HepG2 (cell line): Measurements from ENCODE around the gene ATG9A. TPM values are rescaled to one million over a fixed set of nuclear protein-coding genes. Genes with fewer than 3 reads are reported as not detected.

ENCODE experiments used
- ATF1 ChIP-seq: IDR thresholded peaks from 2 replicates; pipeline ENCODE4 v1.6.1; 2016; ENCODE audit warnings: mild to moderate bottlenecking, control low read depth
- FOXA1 ChIP-seq, 2 experiments: fragments of 450-650 bp in 1 of 2; sonication (generic) in 1 of 2; formaldehyde crosslinking in 1 of 2; IDR thresholded peaks; 2 replicates each; pipeline versions ENCODE4 v1.4.0 to v1.6.1; 2016 to 2020; ENCODE audit warnings: missing genetic modification reagents in 1 of 2
- FOXJ3 ChIP-seq: sonication (generic); formaldehyde crosslinking; IDR thresholded peaks from 2 replicates; pipeline ENCODE4 v1.4.0; 2020; ENCODE audit warnings: missing genetic modification reagents, mild to moderate bottlenecking, borderline replicate concordance
- HOXA7 ChIP-seq: sonication (generic); formaldehyde crosslinking; IDR thresholded peaks from 2 replicates; pipeline ENCODE4 v1.8.1; 2022; ENCODE audit warnings: mild to moderate bottlenecking, missing genetic modification reagents, moderate library complexity
- KDM5B ChIP-seq: sonication (generic); formaldehyde crosslinking; IDR thresholded peaks from 2 replicates; pipeline ENCODE4 v1.4.0; 2020; ENCODE audit warnings: missing genetic modification reagents, mild to moderate bottlenecking, borderline replicate concordance
- KDM6A ChIP-seq: IDR thresholded peaks from 2 replicates; pipeline ENCODE4 v1.6.1; 2016; ENCODE audit warnings: low read depth
- NFIB ChIP-seq: sonication (generic); formaldehyde crosslinking; IDR thresholded peaks from 2 replicates; pipeline ENCODE4 v1.9.0; 2021; ENCODE audit warnings: missing genetic modification reagents, mild to moderate bottlenecking, borderline replicate concordance
- SMARCE1 ChIP-seq: fragments of 450-650 bp; IDR thresholded peaks from 2 replicates; pipeline ENCODE4 v1.6.1; 2017; ENCODE audit warnings: borderline replicate concordance
- SNAPC4 ChIP-seq: sonication (generic); formaldehyde crosslinking; IDR thresholded peaks from 2 replicates; pipeline ENCODE4 v1.4.0; 2020; ENCODE audit warnings: mild to moderate bottlenecking, missing genetic modification reagents
- TGIF2 ChIP-seq: IDR thresholded peaks from 2 replicates; pipeline ENCODE4 v1.6.1; 2016; ENCODE audit warnings: control low read depth, missing compliant biosample characterization
- TP53 ChIP-seq: sonication (generic); formaldehyde crosslinking; conservative IDR thresholded peaks from 2 replicates; pipeline ENCODE4 v1.4.0; 2020; ENCODE audit warnings: missing genetic modification reagents
- ZBTB42 ChIP-seq: sonication (generic); formaldehyde crosslinking; IDR thresholded peaks from 2 replicates; pipeline ENCODE4 v1.5.0; 2020; ENCODE audit warnings: mild to moderate bottlenecking, missing genetic modification reagents
- ZFP1 ChIP-seq: IDR thresholded peaks from 2 replicates; pipeline ENCODE4 v1.6.1; 2016
- ZFX ChIP-seq: sonication (generic); formaldehyde crosslinking; IDR thresholded peaks from 2 replicates; pipeline ENCODE4 v1.4.0; 2020; ENCODE audit warnings: mild to moderate bottlenecking, low read depth, missing genetic modification reagents, moderate library complexity
- ZNF329 ChIP-seq: sonication (generic); formaldehyde crosslinking; IDR thresholded peaks from 2 replicates; pipeline ENCODE4 v1.9.0; 2021; ENCODE audit warnings: low read depth, mild to moderate bottlenecking, missing genetic modification reagents
- ZNF34 ChIP-seq: sonication (generic); formaldehyde crosslinking; IDR thresholded peaks from 2 replicates; pipeline ENCODE4 v1.4.0; 2020; ENCODE audit warnings: mild to moderate bottlenecking, missing genetic modification reagents, borderline replicate concordance
- ZNF549 ChIP-seq: sonication (generic); formaldehyde crosslinking; IDR thresholded peaks from 2 replicates; pipeline ENCODE4 v1.5.0; 2020; ENCODE audit warnings: missing genetic modification reagents
- ZNF775 ChIP-seq: sonication (generic); formaldehyde crosslinking; IDR thresholded peaks from 2 replicates; pipeline ENCODE4 v1.4.0; 2020; ENCODE audit warnings: missing genetic modification reagents, mild to moderate bottlenecking, moderate library complexity, borderline replicate concordance
- ZNF781 ChIP-seq: sonication (generic); formaldehyde crosslinking; IDR thresholded peaks from 2 replicates; pipeline ENCODE4 v1.5.1; 2020; ENCODE audit warnings: borderline replicate concordance, mild to moderate bottlenecking, missing genetic modification reagents; ENCODE audit errors: not compliant biosample characterization
- ZNF878 ChIP-seq: sonication (generic); formaldehyde crosslinking; IDR thresholded peaks from 2 replicates; pipeline ENCODE4 v1.8.1; 2023; ENCODE audit warnings: mild to moderate bottlenecking, missing genetic modification reagents, moderate library complexity
- polyA plus RNA-seq, 8 experiments: library from polyadenylated mRNA; depleted of rRNA in 3 of 8; stranded (reverse) in 7 of 8; unstranded in 1 of 8; fragments of >200 nt; fragmentation: Illumina TruSeq in 4 of 8; extraction: Trizol in 4 of 8; gene quantifications; 2 replicates each; pipeline versions ENCODE4 v1.2.1 to v1.2.3, GENCODE V29; 2011 to 2016; ENCODE audit warnings: low read depth in 4 of 8, missing spikeins in 1 of 8, mixed read lengths in 1 of 8; ENCODE audit not compliant: insufficient read depth in 1 of 8
- total RNA-seq, 5 experiments: library from RNA; depleted of rRNA; stranded (reverse); fragments of >200 nt; fragmentation: Illumina TruSeq; extraction: Trizol; gene quantifications; 2 replicates each; pipeline ENCODE4 v1.2.3, GENCODE V29; 2016; ENCODE audit warnings: low read depth in 1 of 5
- TF ChIP-seq, protein P1 (sequence below): sonication (generic); formaldehyde crosslinking; IDR thresholded peaks from 2 replicates; pipeline ENCODE4 v1.8.0; 2022; ENCODE audit warnings: missing genetic modification reagents, low read depth, mild to moderate bottlenecking, borderline replicate concordance
- TF ChIP-seq, protein P2 (sequence below): sonication (generic); formaldehyde crosslinking; IDR thresholded peaks from 2 replicates; pipeline ENCODE4 v1.8.1; 2023; ENCODE audit warnings: mild to moderate bottlenecking, missing genetic modification reagents
- TF ChIP-seq, protein P3 (sequence below): fragments of 450-650 bp; IDR thresholded peaks from 2 replicates; pipeline ENCODE4 v1.6.1; 2016

ATG9A gene
- total and polyA plus RNA-seq, 2 of the 13 experiments (the other 11 are each of a cell fraction or from before 2014, with no cell fraction given) = 35.0 to 131 TPM

DNA sequence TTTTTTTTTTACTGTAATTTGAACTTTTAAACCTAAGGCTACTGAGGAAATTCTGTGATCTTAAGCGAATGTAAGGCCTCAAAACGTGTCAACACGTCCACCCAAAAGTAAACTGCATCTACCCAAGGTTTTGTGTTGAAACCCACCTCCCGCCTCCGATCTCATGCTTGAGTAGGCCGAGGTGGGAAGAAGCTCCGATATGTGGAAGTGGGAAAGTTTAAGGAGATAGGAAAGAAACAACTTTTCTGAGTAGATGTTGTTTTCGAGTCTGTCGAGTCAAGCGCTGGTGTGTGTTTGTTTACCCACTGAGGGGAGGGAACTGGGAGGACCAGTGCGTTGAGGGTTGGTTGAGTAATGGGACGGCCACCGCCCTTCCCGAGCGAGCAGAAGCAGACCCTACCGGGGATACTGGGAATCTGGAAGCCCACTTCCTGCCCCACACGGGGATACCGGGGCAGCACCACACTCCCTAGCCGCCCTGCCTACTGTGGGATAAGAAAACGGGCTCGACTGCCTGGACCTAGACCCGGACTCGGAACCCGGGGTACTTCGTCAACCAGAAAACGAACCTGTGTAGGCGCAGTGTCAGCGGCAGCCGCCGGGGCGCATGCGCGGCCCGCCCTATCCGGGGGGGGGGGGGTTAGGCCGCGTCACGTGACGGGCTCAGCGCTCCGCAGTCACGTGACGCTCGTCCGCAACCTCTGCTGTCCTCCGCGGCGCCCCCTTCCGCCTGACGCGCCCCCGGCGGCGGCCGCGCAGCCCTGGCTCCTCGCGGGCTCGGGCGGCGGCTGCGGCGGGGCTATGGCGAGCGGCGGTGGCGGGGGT lies 51.7 kb downstream of the ATG9A start, which contains the start of gene RETREG2 (continued):
- no peak for TF ChIP-seq KDM6A (CRISPR knock-in tag)
- TF ChIP-seq, protein P1, sequence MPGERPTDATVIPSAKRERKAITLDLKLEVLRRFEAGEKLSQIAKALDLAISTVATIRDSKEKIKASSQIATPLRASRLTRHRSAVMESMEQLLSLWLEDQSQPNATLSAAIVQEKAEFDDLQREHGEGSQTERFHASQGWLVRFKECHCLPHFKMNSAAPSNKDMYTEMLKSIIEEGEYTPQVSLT (CRISPR knock-in tag) = no peak
- no peak for TF ChIP-seq SMARCE1
- TF ChIP-seq ZBTB42 (CRISPR knock-in tag) = peak; percentile 70; the same call in 1 of the 2 replicates
- TF ChIP-seq ATF1 (CRISPR knock-in tag) = no peak
- peak; percentile 63; the same call in 1 of the 2 replicates for TF ChIP-seq FOXJ3 (CRISPR knock-in tag)
- no peak for TF ChIP-seq NFIB
- TF ChIP-seq ZFP1 (CRISPR knock-in tag) = 0 out of 2 replicates have a peak, but pooled peaks have one; percentile 1
- peak; percentile 63 for TF ChIP-seq ZNF329
- TF ChIP-seq ZFX (CRISPR knock-in tag) = peak; percentile 69
- TF ChIP-seq ZNF34 = peak; percentile 88
- TF ChIP-seq, protein P2, sequence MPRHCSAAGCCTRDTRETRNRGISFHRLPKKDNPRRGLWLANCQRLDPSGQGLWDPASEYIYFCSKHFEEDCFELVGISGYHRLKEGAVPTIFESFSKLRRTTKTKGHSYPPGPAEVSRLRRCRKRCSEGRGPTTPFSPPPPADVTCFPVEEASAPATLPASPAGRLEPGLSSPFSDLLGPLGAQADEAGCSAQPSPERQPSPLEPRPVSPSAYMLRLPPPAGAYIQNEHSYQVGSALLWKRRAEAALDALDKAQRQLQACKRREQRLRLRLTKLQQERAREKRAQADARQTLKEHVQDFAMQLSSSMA (CRISPR knock-in tag) = no peak
- TF ChIP-seq ZNF775 (CRISPR knock-in tag) = peak; percentile 88
- TF ChIP-seq ZNF781 (CRISPR knock-in tag) = peak; percentile 87
- no peak for TF ChIP-seq TGIF2 (CRISPR knock-in tag)
- peak; percentile 85; the same call in 1 of the 2 replicates for TF ChIP-seq KDM5B
- TF ChIP-seq ZNF878 (CRISPR knock-in tag) = peak; percentile 89
- TF ChIP-seq TP53 (CRISPR knock-in tag) = no peak
- TF ChIP-seq, protein P3, sequence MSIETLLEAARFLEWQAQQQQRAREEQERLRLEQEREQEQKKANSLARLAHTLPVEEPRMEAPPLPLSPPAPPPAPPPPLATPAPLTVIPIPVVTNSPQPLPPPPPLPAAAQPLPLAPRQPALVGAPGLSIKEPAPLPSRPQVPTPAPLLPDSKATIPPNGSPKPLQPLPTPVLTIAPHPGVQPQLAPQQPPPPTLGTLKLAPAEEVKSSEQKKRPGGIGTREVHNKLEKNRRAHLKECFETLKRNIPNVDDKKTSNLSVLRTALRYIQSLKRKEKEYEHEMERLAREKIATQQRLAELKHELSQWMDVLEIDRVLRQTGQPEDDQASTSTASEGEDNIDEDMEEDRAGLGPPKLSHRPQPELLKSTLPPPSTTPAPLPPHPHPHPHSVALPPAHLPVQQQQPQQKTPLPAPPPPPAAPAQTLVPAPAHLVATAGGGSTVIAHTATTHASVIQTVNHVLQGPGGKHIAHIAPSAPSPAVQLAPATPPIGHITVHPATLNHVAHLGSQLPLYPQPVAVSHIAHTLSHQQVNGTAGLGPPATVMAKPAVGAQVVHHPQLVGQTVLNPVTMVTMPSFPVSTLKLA = peak; percentile 57
- peak; percentile 91 for TF ChIP-seq SNAPC4
- no peak for TF ChIP-seq FOXA1 (IDR thresholded peaks at IDR 0.05)
- TF ChIP-seq FOXA1 (CRISPR knock-in tag; IDR thresholded peaks at IDR 0.05) = peak; percentile 92
- TF ChIP-seq ZNF549 (CRISPR knock-in tag) = no peak
- no peak for TF ChIP-seq HOXA7
